ENCODE results near the gene WWOX.
A peak's percentile ranks its signal among the peaks of the same experiment; 100 is the strongest.

WWOX gene

GRCh38 chr16:79139799-79140198 is 1040.3 kb downstream of the WWOX start:
- Mint-ChIP-seq H3K27ac (no peak overlapping the region), H3K4me3 (no peak overlapping the region), H3K36me3 (ENCODE audit: low read depth) (no peaks in the 10 kb centered on the region), H3K9me3 (no peaks in the 10 kb centered on the region), H3K4me1 (ENCODE audit: low read depth) (no peaks in the 10 kb centered on the region), H3K27me3 (ENCODE audit: low read depth) (no peaks in the 10 kb centered on the region)
- DNase-seq (ENCODE audit: low spot score) = no peak

- H3K4me1 Mint-ChIP-seq (ENCODE audit: low read depth) = no peaks in the 10 kb centered on the region
- no peak for DNase-seq (ENCODE audit: low spot score)
- no peak overlapping the region for H3K27ac Mint-ChIP-seq
- H3K4me3 Mint-ChIP-seq = no peak overlapping the region
- no peaks in the 10 kb centered on the region for H3K36me3 Mint-ChIP-seq (ENCODE audit: low read depth)
- H3K27me3 Mint-ChIP-seq (ENCODE audit: low read depth) = no peaks in the 10 kb centered on the region
- H3K9me3 Mint-ChIP-seq = no peaks in the 10 kb centered on the region
These were observed 1043.6 kb downstream of the WWOX start for GRCh38 chr16:79143026-79143425.

- H3K36me3 Mint-ChIP-seq (ENCODE audit: low read depth) = no peaks in the 10 kb centered on the region
- no peaks in the 10 kb centered on the region for H3K27me3 Mint-ChIP-seq (ENCODE audit: low read depth)
- H3K4me3 Mint-ChIP-seq = no peak overlapping the region
- DNase-seq (ENCODE audit: low spot score) = no peak
- no peak overlapping the region for H3K27ac Mint-ChIP-seq
- H3K9me3 Mint-ChIP-seq = no peaks in the 10 kb centered on the region
- peaks cover 3% of the 10 kb centered on the region for H3K4me1 Mint-ChIP-seq (ENCODE audit: low read depth)
These were observed 1050.7 kb downstream of the WWOX start for GRCh38 chr16:79150151-79150550.

GRCh38 chr16:79150632-79151310 is 1051.3 kb downstream of the WWOX start:
- Mint-ChIP-seq H3K9me3 (no peaks in the 10 kb centered on the region), H3K4me3 (no peak overlapping the region), H3K36me3 (ENCODE audit: low read depth) (no peaks in the 10 kb centered on the region), H3K27me3 (ENCODE audit: low read depth) (no peaks in the 10 kb centered on the region), H3K4me1 (ENCODE audit: low read depth) (peaks cover 6% of the 10 kb centered on the region), H3K27ac (no peak overlapping the region)
- DNase-seq (ENCODE audit: low spot score) = no peak

GRCh38 chr16:79154086-79154485 is 1054.6 kb downstream of the WWOX start:
- H3K4me1 Mint-ChIP-seq (ENCODE audit: low read depth) = peaks cover 30% of the 10 kb centered on the region

GRCh38 chr16:79155471-79155870 is 1056.0 kb downstream of the WWOX start:
- Mint-ChIP-seq H3K27ac (no peak overlapping the region), H3K9me3 (no peaks in the 10 kb centered on the region), H3K4me3 (no peak overlapping the region), H3K36me3 (ENCODE audit: low read depth) (no peaks in the 10 kb centered on the region), H3K27me3 (ENCODE audit: low read depth) (no peaks in the 10 kb centered on the region), H3K4me1 (ENCODE audit: low read depth) (peaks cover 30% of the 10 kb centered on the region)
- DNase-seq (ENCODE audit: low spot score) = no peak

More at GRCh38 chr16:79154086-79154485, 1054.6 kb downstream of the WWOX start:
- no peak for DNase-seq (ENCODE audit: low spot score)
- H3K27ac Mint-ChIP-seq = no peak overlapping the region
- H3K36me3 Mint-ChIP-seq (ENCODE audit: low read depth) = no peaks in the 10 kb centered on the region
- H3K9me3 Mint-ChIP-seq = no peaks in the 10 kb centered on the region
- no peak overlapping the region for H3K4me3 Mint-ChIP-seq
- no peaks in the 10 kb centered on the region for H3K27me3 Mint-ChIP-seq (ENCODE audit: low read depth)

GRCh38 chr16:79155904-79156303 is 1056.5 kb downstream of the WWOX start:
- DNase-seq (ENCODE audit: low spot score) = no peak
- H3K4me1 Mint-ChIP-seq (ENCODE audit: low read depth) = peaks cover 30% of the 10 kb centered on the region
- H3K27ac Mint-ChIP-seq = no peak overlapping the region
- no peaks in the 10 kb centered on the region for H3K36me3 Mint-ChIP-seq (ENCODE audit: low read depth)
- no peak overlapping the region for H3K4me3 Mint-ChIP-seq
- no peaks in the 10 kb centered on the region for H3K27me3 Mint-ChIP-seq (ENCODE audit: low read depth)
- H3K9me3 Mint-ChIP-seq = no peaks in the 10 kb centered on the region

- DNase-seq (ENCODE audit: low spot score) = no peak
- no peaks in the 10 kb centered on the region for H3K27me3 Mint-ChIP-seq (ENCODE audit: low read depth)
- H3K4me1 Mint-ChIP-seq (ENCODE audit: low read depth) = peaks cover 32% of the 10 kb centered on the region
- peak overlapping the region; percentile 13 for H3K4me3 Mint-ChIP-seq
- no peaks in the 10 kb centered on the region for H3K9me3 Mint-ChIP-seq
- H3K27ac Mint-ChIP-seq = peak overlapping the region; percentile 58
- no peaks in the 10 kb centered on the region for H3K36me3 Mint-ChIP-seq (ENCODE audit: low read depth)
These were observed 1057.3 kb downstream of the WWOX start for GRCh38 chr16:79156761-79157160.

- H3K4me1 Mint-ChIP-seq (ENCODE audit: low read depth) = peaks cover 36% of the 10 kb centered on the region
- H3K36me3 Mint-ChIP-seq (ENCODE audit: low read depth) = no peaks in the 10 kb centered on the region
- no peak overlapping the region for H3K27ac Mint-ChIP-seq
- no peaks in the 10 kb centered on the region for H3K9me3 Mint-ChIP-seq
- no peak for DNase-seq (ENCODE audit: low spot score)
- H3K27me3 Mint-ChIP-seq (ENCODE audit: low read depth) = no peaks in the 10 kb centered on the region
- no peak overlapping the region for H3K4me3 Mint-ChIP-seq
These were observed 1058.9 kb downstream of the WWOX start for GRCh38 chr16:79158337-79158736.

- DNase-seq (ENCODE audit: low spot score) = no peak
- H3K27ac Mint-ChIP-seq = no peak overlapping the region
These were observed 1060.0 kb downstream of the WWOX start for GRCh38 chr16:79159261-79160049.

GRCh38 chr16:79162977-79163376 is 1063.5 kb downstream of the WWOX start:
- H3K27ac Mint-ChIP-seq = no peak overlapping the region

More at GRCh38 chr16:79159261-79160049, 1060.0 kb downstream of the WWOX start:
- no peaks in the 10 kb centered on the region for H3K36me3 Mint-ChIP-seq (ENCODE audit: low read depth)
- no peak overlapping the region for H3K4me3 Mint-ChIP-seq
- peaks cover 45% of the 10 kb centered on the region for H3K4me1 Mint-ChIP-seq (ENCODE audit: low read depth)
- H3K27me3 Mint-ChIP-seq (ENCODE audit: low read depth) = no peaks in the 10 kb centered on the region
- no peaks in the 10 kb centered on the region for H3K9me3 Mint-ChIP-seq

GRCh38 chr16:79163691-79164387 is 1064.4 kb downstream of the WWOX start:
- Mint-ChIP-seq H3K36me3 (ENCODE audit: low read depth) (peaks cover 6% of the 10 kb centered on the region), H3K27ac (peak overlapping the region; percentile 66), H3K9me3 (peaks cover 10% of the 10 kb centered on the region), H3K4me3 (peak overlapping the region; percentile 76), H3K4me1 (ENCODE audit: low read depth) (peaks cover 20% of the 10 kb centered on the region), H3K27me3 (ENCODE audit: low read depth) (no peaks in the 10 kb centered on the region)
- DNase-seq (ENCODE audit: low spot score) = no peak

More at GRCh38 chr16:79162977-79163376, 1063.5 kb downstream of the WWOX start:
- H3K4me3 Mint-ChIP-seq = peak overlapping the region; percentile 59
- H3K4me1 Mint-ChIP-seq (ENCODE audit: low read depth) = peaks cover 24% of the 10 kb centered on the region
- no peak for DNase-seq (ENCODE audit: low spot score)
- peaks cover 8% of the 10 kb centered on the region for H3K9me3 Mint-ChIP-seq
- H3K36me3 Mint-ChIP-seq (ENCODE audit: low read depth) = peaks cover 3% of the 10 kb centered on the region
- H3K27me3 Mint-ChIP-seq (ENCODE audit: low read depth) = no peaks in the 10 kb centered on the region

- H3K4me1 Mint-ChIP-seq (ENCODE audit: low read depth) = peaks cover 26% of the 10 kb centered on the region
- H3K4me3 Mint-ChIP-seq = peak overlapping the region; percentile 31
- H3K9me3 Mint-ChIP-seq = peaks cover 10% of the 10 kb centered on the region
- H3K27ac Mint-ChIP-seq = no peak overlapping the region
- no peaks in the 10 kb centered on the region for H3K27me3 Mint-ChIP-seq (ENCODE audit: low read depth)
- peaks cover 6% of the 10 kb centered on the region for H3K36me3 Mint-ChIP-seq (ENCODE audit: low read depth)
- DNase-seq (ENCODE audit: low spot score) = no peak
These were observed 1065.0 kb downstream of the WWOX start for GRCh38 chr16:79164388-79164995.

- no peak overlapping the region for H3K27ac Mint-ChIP-seq
- peaks cover 6% of the 10 kb centered on the region for H3K36me3 Mint-ChIP-seq (ENCODE audit: low read depth)
- H3K9me3 Mint-ChIP-seq = peaks cover 10% of the 10 kb centered on the region
- DNase-seq (ENCODE audit: low spot score) = no peak
- peaks cover 26% of the 10 kb centered on the region for H3K4me1 Mint-ChIP-seq (ENCODE audit: low read depth)
- H3K27me3 Mint-ChIP-seq (ENCODE audit: low read depth) = no peaks in the 10 kb centered on the region
- no peak overlapping the region for H3K4me3 Mint-ChIP-seq
These were observed 1065.6 kb downstream of the WWOX start for GRCh38 chr16:79165079-79165478.
